ENCODE data around the gene CCR3.
"Not testable (repeated sequence)": the region's sequence is repeated elsewhere in the genome, so short reads cannot be mapped to it uniquely, and the experiment has no call there.

Gene CCR3

DNA sequence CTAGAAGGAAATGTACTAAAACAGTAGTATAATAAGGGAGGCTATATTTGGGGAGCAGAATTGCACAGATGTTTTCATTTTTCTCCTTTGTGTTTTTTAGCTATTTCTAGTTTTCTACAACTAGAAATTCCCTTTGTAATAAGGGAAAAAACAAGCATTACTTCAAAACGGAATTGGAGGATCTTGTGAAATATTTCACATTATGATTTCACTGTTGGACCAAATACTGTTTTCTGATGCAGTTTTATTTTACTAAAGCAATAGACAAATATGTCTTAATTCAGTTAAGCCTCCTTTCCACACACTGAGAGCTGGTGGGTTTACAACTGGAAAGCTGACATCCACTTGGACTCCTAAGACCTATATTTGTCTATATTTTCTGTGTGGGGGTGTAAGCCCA is 41.5 kb upstream of the CCR3 start:
- TF ChIP-seq, protein P1, sequence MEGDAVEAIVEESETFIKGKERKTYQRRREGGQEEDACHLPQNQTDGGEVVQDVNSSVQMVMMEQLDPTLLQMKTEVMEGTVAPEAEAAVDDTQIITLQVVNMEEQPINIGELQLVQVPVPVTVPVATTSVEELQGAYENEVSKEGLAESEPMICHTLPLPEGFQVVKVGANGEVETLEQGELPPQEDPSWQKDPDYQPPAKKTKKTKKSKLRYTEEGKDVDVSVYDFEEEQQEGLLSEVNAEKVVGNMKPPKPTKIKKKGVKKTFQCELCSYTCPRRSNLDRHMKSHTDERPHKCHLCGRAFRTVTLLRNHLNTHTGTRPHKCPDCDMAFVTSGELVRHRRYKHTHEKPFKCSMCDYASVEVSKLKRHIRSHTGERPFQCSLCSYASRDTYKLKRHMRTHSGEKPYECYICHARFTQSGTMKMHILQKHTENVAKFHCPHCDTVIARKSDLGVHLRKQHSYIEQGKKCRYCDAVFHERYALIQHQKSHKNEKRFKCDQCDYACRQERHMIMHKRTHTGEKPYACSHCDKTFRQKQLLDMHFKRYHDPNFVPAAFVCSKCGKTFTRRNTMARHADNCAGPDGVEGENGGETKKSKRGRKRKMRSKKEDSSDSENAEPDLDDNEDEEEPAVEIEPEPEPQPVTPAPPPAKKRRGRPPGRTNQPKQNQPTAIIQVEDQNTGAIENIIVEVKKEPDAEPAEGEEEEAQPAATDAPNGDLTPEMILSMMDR (IDR thresholded peaks at IDR 0.05; ENCODE audit: insufficient read depth, low read length, missing control alignments): no peak

DNA sequence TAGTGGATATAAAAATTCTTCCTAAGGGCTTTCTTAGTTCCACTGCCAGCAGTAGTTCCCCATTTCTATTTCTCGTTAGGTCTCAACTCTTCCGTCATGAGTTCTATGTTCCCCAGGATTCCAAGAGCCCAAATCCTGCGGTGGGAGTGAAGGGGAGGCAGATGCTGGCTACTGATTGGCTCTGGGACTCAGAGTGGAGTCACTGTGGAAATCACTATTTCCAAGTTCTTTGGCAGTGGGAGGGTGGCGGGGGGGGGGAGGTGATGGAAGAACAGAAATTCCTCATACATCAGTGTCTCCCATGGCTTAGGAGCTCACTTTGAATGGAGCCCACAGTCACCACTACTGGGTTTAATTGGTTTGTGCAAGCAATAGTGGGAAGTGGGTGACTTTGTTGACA is 39.7 kb upstream of the CCR3 start:
- no peak overlapping the region for H3K4me3 ChIP-seq (ENCODE audit: low read depth, low read length)
- POLR2A ChIA-PET: no interaction called here
- CTCF ChIA-PET: no interaction called here
- TF ChIP-seq, protein P1 (IDR thresholded peaks at IDR 0.05; ENCODE audit: insufficient read depth, low read length, missing control alignments): no peak
- no peak for DNase-seq (ENCODE audit: low read depth, low spot score)

More for the DNA sequence above, 41.5 kb upstream of the CCR3 start:
- ChIA-PET CTCF (no interaction called here), POLR2A (no interaction called here)
- no peak overlapping the region for H3K4me3 ChIP-seq (ENCODE audit: low read depth, low read length)
- no peak for DNase-seq (ENCODE audit: low read depth, low spot score)

DNA sequence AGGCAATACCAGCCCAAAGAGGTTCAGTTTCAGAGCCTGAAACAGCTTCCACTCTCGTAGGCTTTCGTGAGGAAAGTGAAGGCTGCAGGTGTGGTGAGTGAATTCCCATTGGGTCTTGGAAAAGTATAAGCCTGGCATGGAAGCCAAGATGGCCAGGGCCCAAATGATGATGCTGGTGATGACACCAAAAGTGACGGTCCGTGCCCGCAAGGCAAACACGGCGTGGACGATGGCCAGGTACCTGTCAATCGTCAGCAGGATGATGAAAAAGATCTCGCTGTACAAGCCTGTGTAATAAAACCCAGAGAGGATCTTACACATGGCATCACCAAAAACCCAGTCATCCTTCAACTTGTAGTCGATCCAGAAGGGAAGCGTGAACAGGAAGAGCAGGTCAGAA is 38.6 kb upstream of the CCR3 start:
- ChIA-PET CTCF (no interaction called here), POLR2A (no interaction called here)
- no peak for DNase-seq (ENCODE audit: low read depth, low spot score)
- H3K4me3 ChIP-seq (ENCODE audit: low read depth, low read length): no peak overlapping the region
- TF ChIP-seq, protein P1 (IDR thresholded peaks at IDR 0.05; ENCODE audit: insufficient read depth, low read length, missing control alignments): no peak

DNA sequence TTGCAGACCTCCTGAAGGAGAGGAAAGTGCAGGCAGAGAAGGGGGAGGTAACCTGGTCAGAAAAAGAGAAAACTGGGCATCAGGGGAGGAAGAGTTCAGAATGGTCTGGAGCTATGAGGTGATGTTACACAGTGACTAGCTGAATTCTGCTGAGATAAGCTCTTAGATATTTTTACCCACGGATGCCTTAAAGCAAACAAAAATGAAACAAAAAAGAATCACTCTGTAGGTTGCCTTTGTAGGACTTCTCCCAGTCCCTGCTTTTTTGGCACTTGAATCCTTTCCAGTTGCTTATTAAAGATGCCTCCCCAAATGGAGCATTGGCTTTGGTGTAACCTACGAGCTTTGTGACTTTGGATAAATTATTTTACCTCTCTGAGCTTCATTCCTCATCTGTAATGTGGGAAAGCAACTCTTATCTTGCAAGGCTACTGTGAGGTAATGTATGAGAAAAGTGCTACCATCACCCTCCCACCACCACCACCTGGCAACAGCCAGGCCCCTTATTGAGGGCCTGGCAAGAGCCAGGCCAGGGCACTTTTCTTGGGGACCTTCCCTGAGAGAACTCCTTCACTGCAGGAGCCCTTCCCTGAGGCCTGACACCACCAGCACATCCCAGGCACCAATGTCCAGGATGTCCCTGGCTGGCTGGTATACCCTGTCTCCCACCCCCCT is 36.8 kb upstream of the CCR3 start:
- POLR2A ChIA-PET: no interaction called here
- H3K4me3 ChIP-seq (ENCODE audit: low read depth, low read length): no peak overlapping the region
- CTCF ChIA-PET: no interaction called here
- TF ChIP-seq, protein P1 (IDR thresholded peaks at IDR 0.05; ENCODE audit: insufficient read depth, low read length, missing control alignments): no peak
- no peak for DNase-seq (ENCODE audit: low read depth, low spot score)

DNA sequence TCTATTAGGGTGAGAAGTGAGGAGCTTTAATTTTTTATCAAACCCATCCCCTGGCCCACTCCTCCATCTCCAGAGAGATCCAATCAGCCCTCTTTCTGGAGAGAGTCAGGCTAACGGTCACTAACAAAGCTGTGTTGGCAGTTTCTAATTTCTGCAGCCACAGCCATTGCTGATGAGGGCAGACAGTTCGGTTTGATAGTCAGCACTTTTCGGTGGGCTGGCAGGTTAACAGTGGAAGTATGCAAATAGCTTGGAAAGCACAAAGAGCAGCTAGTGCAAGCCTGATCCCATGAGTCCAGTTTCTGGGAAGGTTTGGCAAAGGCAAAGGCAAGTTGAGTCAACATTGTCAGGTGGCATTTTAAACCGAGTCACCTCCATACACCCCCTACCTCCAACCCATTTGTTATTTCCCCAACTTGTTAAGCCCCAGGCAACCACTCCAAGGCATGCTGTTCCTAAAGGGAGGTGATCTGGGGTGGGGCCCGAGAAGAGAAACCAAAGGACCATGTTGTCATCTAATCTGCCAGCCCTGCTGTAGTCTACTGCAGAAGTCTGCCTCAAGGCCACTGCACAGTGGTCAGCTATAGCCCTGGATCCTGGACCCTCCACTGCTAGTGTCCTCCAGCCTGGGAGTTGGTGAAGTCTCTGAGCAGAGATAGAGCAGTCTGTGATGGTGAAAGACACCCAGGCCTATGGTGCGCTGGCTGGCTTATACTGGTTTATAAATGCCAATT is 35.8 kb upstream of the CCR3 start:
- no peak for DNase-seq (ENCODE audit: low read depth, low spot score)
- POLR2A ChIA-PET: no interaction called here
- TF ChIP-seq, protein P1 (IDR thresholded peaks at IDR 0.05; ENCODE audit: insufficient read depth, low read length, missing control alignments): no peak
- CTCF ChIA-PET: no interaction called here
- H3K4me3 ChIP-seq (ENCODE audit: low read depth, low read length): no peak overlapping the region

DNA sequence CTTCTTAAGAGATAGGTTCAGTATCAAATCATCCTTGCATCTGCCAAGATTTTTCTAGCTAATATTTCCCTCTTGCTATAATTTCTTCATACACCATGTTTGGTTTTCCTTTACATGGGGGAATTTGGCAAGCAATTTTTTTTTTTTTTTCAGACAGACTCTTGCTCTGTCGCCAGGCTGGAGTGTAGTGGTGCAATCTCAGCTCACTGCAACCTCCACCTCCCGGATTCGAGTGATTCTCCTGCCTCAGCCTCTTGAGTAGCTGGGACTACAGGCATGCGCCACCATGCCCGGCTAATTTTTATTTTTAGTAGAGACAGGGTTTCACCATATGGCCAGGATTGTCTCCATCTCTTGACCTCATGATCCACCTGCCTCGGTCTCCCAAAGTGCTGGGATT is 34.7 kb upstream of the CCR3 start:
- H3K4me3 ChIP-seq (ENCODE audit: low read depth, low read length); DNase-seq (ENCODE audit: low read depth, low spot score); CTCF ChIA-PET; POLR2A ChIA-PET: not testable (repeated sequence)

Measured in AG04449 (cell line).